ENCODE results near the gene PNMA6E.

DNA sequence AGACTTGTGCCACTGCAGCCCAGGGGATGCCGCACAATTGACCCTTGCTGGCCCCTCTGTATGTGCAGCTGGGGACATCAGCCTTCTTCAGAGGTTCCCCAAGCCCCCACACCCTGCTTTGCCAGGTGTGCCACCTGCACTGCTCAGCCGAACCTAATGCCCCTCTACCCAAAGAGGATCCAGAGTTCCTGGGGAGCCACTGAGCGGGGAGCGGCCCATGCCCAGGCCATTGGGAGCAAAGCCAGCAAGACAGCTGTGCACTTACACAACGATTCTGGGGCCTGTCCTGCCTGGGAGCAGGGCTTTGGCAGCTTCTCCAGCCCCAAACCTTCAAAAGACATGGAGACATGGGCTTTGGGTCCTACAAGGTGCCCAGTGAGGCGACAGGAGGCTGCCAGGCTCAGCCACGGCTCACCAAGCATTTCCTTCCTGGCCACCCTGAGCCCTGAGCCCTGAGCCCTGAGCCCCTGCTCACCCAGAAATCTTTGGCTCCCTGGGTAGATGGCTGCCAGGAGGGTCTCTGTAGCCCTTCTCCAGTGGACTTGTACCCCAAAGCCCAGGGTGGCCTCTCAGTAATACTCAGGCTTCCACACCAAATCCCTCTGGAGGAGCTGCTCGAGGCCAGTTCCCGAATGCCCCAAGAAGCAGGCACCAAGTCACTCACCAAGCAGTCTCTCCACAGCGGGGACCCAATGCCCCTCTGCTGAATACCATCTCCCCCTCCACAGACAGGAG lies 13.0 kb downstream of the PNMA6E start:
- TF ChIP-seq EZH2 (IDR thresholded peaks at IDR 0.05): no peak
- TF ChIP-seq POLR2AphosphoS5 (IDR thresholded peaks at IDR 0.05; ENCODE audit: borderline replicate concordance, low read depth, low read length): no peak

All from SK-N-MC (cell line).